HEK293 (cell line): Measurements from ENCODE around the gene MRPL28.

Source experiments
- CTCF ChIA-PET: fragments of 350-600 bp; formaldehyde crosslinking; extraction: SDS; loops from one replicate; lab custom pipeline; 2021; ENCODE audit warnings: antibody characterized with exemption; lab: Yijun Ruan, JAX
- POLR2A ChIA-PET: fragments of 300-600 bp; formaldehyde crosslinking; extraction: SDS; loops from one replicate; lab custom pipeline; 2020; ENCODE audit warnings: antibody characterized with exemption, inconsistent platforms; lab: Yijun Ruan, JAX
- H3K27ac ChIP-seq: fragments of 200-500 bp; sonication (Bioruptor generic); 2 replicates; pipeline ENCODE4 v1.5.1; 2014; ENCODE audit warnings: low read depth, low read length, control low read depth, inconsistent platforms; ENCODE audit errors: extremely low read depth
- H3K36me3 ChIP-seq, 2 experiments: fragments of 200-500 bp in 1 of 2; sonication (Bioruptor generic) in 1 of 2; 1 replicate in 1 of 2; 2 replicates in 1 of 2; pipeline ENCODE4 v1.5.1; 2014 to 2017; ENCODE audit warnings: inconsistent platforms in 2 of 2, low read length in 2 of 2; ENCODE audit not compliant: control insufficient read depth in 2 of 2, insufficient read depth in 1 of 2
- H3K4me1 ChIP-seq: fragments of 200-500 bp; sonication (Bioruptor generic); 2 replicates; pipeline ENCODE4 v1.5.1; 2014; ENCODE audit warnings: mild to moderate bottlenecking, low read length, inconsistent platforms; ENCODE audit not compliant: control insufficient read depth, insufficient read depth
- H3K4me3 ChIP-seq: 2 replicates; pipeline ENCODE4 v1.5.1; 2011; ENCODE audit warnings: low read depth, mild to moderate bottlenecking, control low read depth, low read length, moderate library complexity
- H3K9me3 ChIP-seq: fragments of 200-500 bp; sonication (Bioruptor generic); 2 replicates; pipeline ENCODE4 v1.5.1; 2014; ENCODE audit warnings: low read depth, low read length, inconsistent platforms; ENCODE audit not compliant: control insufficient read depth, insufficient read depth
- GLIS1 ChIP-seq: fragments of 450-650 bp; formaldehyde crosslinking; IDR thresholded peaks from 2 replicates; pipeline ENCODE4 v1.5.1; 2016; ENCODE audit warnings: missing biosample characterization, missing genetic modification characterization
- GLIS2 ChIP-seq: fragments of 450-650 bp; formaldehyde crosslinking; IDR thresholded peaks from 2 replicates; pipeline ENCODE4 v1.5.1; 2016; ENCODE audit warnings: missing biosample characterization, missing genetic modification characterization
- KLF10 ChIP-seq: fragments of 450-650 bp; IDR thresholded peaks from 2 replicates; pipeline ENCODE4 v1.5.1; 2018; ENCODE audit warnings: missing biosample characterization, mild to moderate bottlenecking, missing genetic modification characterization
- KLF17 ChIP-seq: fragments of 450-650 bp; formaldehyde crosslinking; IDR thresholded peaks from 2 replicates; pipeline ENCODE4 v1.5.1; 2016; ENCODE audit warnings: missing biosample characterization, missing genetic modification characterization
- SP2 ChIP-seq: fragments of 450-650 bp; formaldehyde crosslinking; IDR thresholded peaks from 2 replicates; pipeline ENCODE4 v1.5.1; 2016; ENCODE audit warnings: missing biosample characterization, missing genetic modification characterization
- SP7 ChIP-seq: fragments of 450-650 bp; formaldehyde crosslinking; IDR thresholded peaks from 2 replicates; pipeline ENCODE4 v1.5.1; 2016; ENCODE audit warnings: missing biosample characterization, missing genetic modification characterization
- YY1 ChIP-seq: fragments of 450-650 bp; formaldehyde crosslinking; IDR thresholded peaks from 2 replicates; pipeline ENCODE4 v1.5.1; 2018; ENCODE audit warnings: missing biosample characterization, missing genetic modification characterization
- ZBTB7A ChIP-seq: fragments of 450-650 bp; formaldehyde crosslinking; IDR thresholded peaks from 2 replicates; pipeline ENCODE4 v1.5.1; 2016; ENCODE audit warnings: low read depth, missing biosample characterization, missing genetic modification characterization
- ZBTB8A ChIP-seq: fragments of 450-650 bp; formaldehyde crosslinking; IDR thresholded peaks from 2 replicates; pipeline ENCODE4 v1.5.1; 2016; ENCODE audit warnings: missing biosample characterization, missing genetic modification characterization
- ZNF335 ChIP-seq: fragments of 450-650 bp; formaldehyde crosslinking; conservative IDR thresholded peaks from 2 replicates; pipeline ENCODE4 v1.5.1; 2016; ENCODE audit warnings: missing biosample characterization, missing genetic modification characterization
- ZNF692 ChIP-seq: fragments of 450-650 bp; formaldehyde crosslinking; IDR thresholded peaks from 2 replicates; pipeline ENCODE4 v1.5.1; 2016; ENCODE audit warnings: missing biosample characterization, missing genetic modification characterization
- TF ChIP-seq, protein P1 (sequence below): fragments of 450-650 bp; formaldehyde crosslinking; IDR thresholded peaks from 2 replicates; pipeline ENCODE4 v1.5.1; 2017; ENCODE audit warnings: missing biosample characterization, mild to moderate bottlenecking, missing genetic modification characterization, moderate library complexity
- TF ChIP-seq, protein P2 (sequence below): fragments of 450-650 bp; formaldehyde crosslinking; optimal IDR thresholded peaks from 2 replicates; pipeline ENCODE3; 2016; ENCODE audit warnings: missing biosample characterization, mild to moderate bottlenecking, missing genetic modification characterization
- TF ChIP-seq, protein P3 (sequence below): fragments of 450-650 bp; formaldehyde crosslinking; IDR thresholded peaks from 2 replicates; pipeline ENCODE4 v1.5.1; 2016; ENCODE audit warnings: missing biosample characterization, missing genetic modification characterization
- TF ChIP-seq, protein P4 (sequence below): fragments of 450-650 bp; formaldehyde crosslinking; IDR thresholded peaks from 2 replicates; pipeline ENCODE4 v1.5.1; 2016; ENCODE audit warnings: missing biosample characterization, missing genetic modification characterization

MRPL28 gene

GRCh38 chr16:353404-354290 lies 16.7 kb downstream of the MRPL28 start:
- no peak overlapping the region; the same call in 1 of the 2 replicates for H3K27ac ChIP-seq
- no peaks in the 10 kb centered on the region for H3K9me3 ChIP-seq
- POLR2A ChIA-PET: interaction anchor here (0.5 to 1.8 kb wide), 20 partner anchors 9 to 367 kb away, joined by 3 to 31 read pairs (median 4); partner anchors contain the start of genes ANTKMT, LUC7L, MRPL28 and POLR3K
- CTCF ChIA-PET: interaction anchor here (1.4 kb wide), 1 partner anchor 119 kb away, joined by 4 read pairs; the partner anchor contains the start of gene FAM234A
- peaks cover 0 to 12% of the 10 kb centered on the region in 2 experiments; a peak in 2 of 3 replicates for H3K36me3 ChIP-seq
- TF ChIP-seq YY1 (tag by site-specific recombination): 0 out of 2 replicates have a peak, but pooled peaks have one; percentile 3
- 0 out of 2 replicates have a peak, but pooled peaks have one; percentile 3 for TF ChIP-seq ZBTB7A
- TF ChIP-seq SP7: no peak
- TF ChIP-seq, protein P1, sequence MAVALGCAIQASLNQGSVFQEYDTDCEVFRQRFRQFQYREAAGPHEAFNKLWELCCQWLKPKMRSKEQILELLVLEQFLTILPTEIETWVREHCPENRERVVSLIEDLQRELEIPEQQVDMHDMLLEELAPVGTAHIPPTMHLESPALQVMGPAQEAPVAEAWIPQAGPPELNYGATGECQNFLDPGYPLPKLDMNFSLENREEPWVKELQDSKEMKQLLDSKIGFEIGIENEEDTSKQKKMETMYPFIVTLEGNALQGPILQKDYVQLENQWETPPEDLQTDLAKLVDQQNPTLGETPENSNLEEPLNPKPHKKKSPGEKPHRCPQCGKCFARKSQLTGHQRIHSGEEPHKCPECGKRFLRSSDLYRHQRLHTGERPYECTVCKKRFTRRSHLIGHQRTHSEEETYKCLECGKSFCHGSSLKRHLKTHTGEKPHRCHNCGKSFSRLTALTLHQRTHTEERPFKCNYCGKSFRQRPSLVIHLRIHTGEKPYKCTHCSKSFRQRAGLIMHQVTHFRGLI (tag by site-specific recombination): peak; percentile 66
- peak; percentile 63 for TF ChIP-seq GLIS1 (tag by site-specific recombination)
- TF ChIP-seq, protein P2, sequence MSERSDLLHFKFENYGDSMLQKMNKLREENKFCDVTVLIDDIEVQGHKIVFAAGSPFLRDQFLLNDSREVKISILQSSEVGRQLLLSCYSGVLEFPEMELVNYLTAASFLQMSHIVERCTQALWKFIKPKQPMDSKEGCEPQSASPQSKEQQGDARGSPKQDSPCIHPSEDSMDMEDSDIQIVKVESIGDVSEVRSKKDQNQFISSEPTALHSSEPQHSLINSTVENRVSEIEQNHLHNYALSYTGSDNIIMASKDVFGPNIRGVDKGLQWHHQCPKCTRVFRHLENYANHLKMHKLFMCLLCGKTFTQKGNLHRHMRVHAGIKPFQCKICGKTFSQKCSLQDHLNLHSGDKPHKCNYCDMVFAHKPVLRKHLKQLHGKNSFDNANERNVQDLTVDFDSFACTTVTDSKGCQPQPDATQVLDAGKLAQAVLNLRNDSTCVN (tag by site-specific recombination): peak; percentile 30
- TF ChIP-seq GLIS2 (tag by site-specific recombination): 0 out of 2 replicates have a peak, but pooled peaks have one; percentile 34
- TF ChIP-seq ZNF335 (tag by site-specific recombination): peak; percentile 30; the same call in 1 of the 2 replicates
- TF ChIP-seq ZBTB8A (tag by site-specific recombination): peak; percentile 11; the same call in 1 of the 2 replicates
- TF ChIP-seq SP2 (tag by site-specific recombination): peak; percentile 22; the same call in 1 of the 2 replicates
- 0 out of 2 replicates have a peak, but pooled peaks have one; percentile 23 for TF ChIP-seq ZNF692 (tag by site-specific recombination)
- TF ChIP-seq, protein P3, sequence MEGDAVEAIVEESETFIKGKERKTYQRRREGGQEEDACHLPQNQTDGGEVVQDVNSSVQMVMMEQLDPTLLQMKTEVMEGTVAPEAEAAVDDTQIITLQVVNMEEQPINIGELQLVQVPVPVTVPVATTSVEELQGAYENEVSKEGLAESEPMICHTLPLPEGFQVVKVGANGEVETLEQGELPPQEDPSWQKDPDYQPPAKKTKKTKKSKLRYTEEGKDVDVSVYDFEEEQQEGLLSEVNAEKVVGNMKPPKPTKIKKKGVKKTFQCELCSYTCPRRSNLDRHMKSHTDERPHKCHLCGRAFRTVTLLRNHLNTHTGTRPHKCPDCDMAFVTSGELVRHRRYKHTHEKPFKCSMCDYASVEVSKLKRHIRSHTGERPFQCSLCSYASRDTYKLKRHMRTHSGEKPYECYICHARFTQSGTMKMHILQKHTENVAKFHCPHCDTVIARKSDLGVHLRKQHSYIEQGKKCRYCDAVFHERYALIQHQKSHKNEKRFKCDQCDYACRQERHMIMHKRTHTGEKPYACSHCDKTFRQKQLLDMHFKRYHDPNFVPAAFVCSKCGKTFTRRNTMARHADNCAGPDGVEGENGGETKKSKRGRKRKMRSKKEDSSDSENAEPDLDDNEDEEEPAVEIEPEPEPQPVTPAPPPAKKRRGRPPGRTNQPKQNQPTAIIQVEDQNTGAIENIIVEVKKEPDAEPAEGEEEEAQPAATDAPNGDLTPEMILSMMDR (tag by site-specific recombination): no peak
- TF ChIP-seq KLF10 (tag by site-specific recombination): no peak
- TF ChIP-seq, protein P4, sequence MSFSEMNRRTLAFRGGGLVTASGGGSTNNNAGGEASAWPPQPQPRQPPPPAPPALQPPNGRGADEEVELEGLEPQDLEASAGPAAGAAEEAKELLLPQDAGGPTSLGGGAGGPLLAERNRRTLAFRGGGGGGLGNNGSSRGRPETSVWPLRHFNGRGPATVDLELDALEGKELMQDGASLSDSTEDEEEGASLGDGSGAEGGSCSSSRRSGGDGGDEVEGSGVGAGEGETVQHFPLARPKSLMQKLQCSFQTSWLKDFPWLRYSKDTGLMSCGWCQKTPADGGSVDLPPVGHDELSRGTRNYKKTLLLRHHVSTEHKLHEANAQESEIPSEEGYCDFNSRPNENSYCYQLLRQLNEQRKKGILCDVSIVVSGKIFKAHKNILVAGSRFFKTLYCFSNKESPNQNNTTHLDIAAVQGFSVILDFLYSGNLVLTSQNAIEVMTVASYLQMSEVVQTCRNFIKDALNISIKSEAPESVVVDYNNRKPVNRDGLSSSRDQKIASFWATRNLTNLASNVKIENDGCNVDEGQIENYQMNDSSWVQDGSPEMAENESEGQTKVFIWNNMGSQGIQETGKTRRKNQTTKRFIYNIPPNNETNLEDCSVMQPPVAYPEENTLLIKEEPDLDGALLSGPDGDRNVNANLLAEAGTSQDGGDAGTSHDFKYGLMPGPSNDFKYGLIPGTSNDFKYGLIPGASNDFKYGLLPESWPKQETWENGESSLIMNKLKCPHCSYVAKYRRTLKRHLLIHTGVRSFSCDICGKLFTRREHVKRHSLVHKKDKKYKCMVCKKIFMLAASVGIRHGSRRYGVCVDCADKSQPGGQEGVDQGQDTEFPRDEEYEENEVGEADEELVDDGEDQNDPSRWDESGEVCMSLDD (tag by site-specific recombination): peak; percentile 7; the same call in 1 of the 2 replicates
- 0 out of 2 replicates have a peak, but pooled peaks have one; percentile 8 for TF ChIP-seq KLF17 (tag by site-specific recombination)
- TF ChIP-seq, all 188 proteins: peak for 12
- Histone ChIP-seq H3K4me1 (peaks cover 2% of the 10 kb centered on the region; the same call in 1 of the 2 replicates), H3K4me3 (peak overlapping the region; percentile 23)
